HL-60 (cell line): ENCODE measurements around the gene SPINK6.

Source experiments
- GABPA ChIP-seq: IDR thresholded peaks from 2 replicates; pipeline ENCODE4 v1.6.1; 2012; ENCODE audit warnings: low read depth
- POLR2AphosphoS5 ChIP-seq: IDR thresholded peaks from 2 replicates; pipeline ENCODE4 v1.6.1; 2012; ENCODE audit warnings: low read depth
- SPI1 ChIP-seq: IDR thresholded peaks from 2 replicates; pipeline ENCODE4 v1.6.1; 2012; ENCODE audit warnings: low read depth, mild to moderate bottlenecking, borderline replicate concordance
- TF ChIP-seq, protein P1 (sequence below): IDR thresholded peaks from one replicate; pipeline ENCODE4 v1.5.1; 2011; ENCODE audit warnings: low read length, control low read depth, inconsistent platforms; ENCODE audit not compliant: insufficient read depth
- TF ChIP-seq, protein P2 (sequence below): IDR thresholded peaks from 2 replicates; pipeline ENCODE4 v1.6.1; 2012; ENCODE audit warnings: low read depth; ENCODE audit not compliant: insufficient replicate concordance

DNA sequence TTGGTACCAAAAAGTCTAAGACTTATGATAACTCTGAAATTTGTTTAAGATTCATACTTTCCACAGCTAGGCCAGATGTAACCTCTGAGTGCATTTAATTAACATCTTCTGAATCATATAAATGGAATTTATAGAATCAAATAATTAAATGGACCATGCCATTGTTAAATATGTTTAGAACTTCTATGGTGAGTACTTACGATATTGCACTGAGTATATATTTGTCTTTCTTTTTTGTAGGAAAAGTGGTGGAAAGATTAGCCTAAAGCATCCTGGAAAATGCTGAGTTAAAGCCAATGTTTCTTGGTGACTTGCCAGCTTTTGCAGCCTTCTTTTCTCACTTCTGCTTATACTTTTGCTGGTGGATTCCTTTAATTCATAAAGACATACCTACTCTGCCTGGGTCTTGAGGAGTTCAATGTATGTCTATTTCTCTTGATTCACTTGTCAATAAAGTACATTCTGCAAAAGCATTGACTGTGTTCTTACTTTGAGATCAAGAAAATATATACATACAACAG is 11.9 kb downstream of the SPINK6 start:
- TF ChIP-seq, protein P1, sequence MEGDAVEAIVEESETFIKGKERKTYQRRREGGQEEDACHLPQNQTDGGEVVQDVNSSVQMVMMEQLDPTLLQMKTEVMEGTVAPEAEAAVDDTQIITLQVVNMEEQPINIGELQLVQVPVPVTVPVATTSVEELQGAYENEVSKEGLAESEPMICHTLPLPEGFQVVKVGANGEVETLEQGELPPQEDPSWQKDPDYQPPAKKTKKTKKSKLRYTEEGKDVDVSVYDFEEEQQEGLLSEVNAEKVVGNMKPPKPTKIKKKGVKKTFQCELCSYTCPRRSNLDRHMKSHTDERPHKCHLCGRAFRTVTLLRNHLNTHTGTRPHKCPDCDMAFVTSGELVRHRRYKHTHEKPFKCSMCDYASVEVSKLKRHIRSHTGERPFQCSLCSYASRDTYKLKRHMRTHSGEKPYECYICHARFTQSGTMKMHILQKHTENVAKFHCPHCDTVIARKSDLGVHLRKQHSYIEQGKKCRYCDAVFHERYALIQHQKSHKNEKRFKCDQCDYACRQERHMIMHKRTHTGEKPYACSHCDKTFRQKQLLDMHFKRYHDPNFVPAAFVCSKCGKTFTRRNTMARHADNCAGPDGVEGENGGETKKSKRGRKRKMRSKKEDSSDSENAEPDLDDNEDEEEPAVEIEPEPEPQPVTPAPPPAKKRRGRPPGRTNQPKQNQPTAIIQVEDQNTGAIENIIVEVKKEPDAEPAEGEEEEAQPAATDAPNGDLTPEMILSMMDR: no peak
- no peak for TF ChIP-seq GABPA
- TF ChIP-seq POLR2AphosphoS5: no peak
- TF ChIP-seq, protein P2, sequence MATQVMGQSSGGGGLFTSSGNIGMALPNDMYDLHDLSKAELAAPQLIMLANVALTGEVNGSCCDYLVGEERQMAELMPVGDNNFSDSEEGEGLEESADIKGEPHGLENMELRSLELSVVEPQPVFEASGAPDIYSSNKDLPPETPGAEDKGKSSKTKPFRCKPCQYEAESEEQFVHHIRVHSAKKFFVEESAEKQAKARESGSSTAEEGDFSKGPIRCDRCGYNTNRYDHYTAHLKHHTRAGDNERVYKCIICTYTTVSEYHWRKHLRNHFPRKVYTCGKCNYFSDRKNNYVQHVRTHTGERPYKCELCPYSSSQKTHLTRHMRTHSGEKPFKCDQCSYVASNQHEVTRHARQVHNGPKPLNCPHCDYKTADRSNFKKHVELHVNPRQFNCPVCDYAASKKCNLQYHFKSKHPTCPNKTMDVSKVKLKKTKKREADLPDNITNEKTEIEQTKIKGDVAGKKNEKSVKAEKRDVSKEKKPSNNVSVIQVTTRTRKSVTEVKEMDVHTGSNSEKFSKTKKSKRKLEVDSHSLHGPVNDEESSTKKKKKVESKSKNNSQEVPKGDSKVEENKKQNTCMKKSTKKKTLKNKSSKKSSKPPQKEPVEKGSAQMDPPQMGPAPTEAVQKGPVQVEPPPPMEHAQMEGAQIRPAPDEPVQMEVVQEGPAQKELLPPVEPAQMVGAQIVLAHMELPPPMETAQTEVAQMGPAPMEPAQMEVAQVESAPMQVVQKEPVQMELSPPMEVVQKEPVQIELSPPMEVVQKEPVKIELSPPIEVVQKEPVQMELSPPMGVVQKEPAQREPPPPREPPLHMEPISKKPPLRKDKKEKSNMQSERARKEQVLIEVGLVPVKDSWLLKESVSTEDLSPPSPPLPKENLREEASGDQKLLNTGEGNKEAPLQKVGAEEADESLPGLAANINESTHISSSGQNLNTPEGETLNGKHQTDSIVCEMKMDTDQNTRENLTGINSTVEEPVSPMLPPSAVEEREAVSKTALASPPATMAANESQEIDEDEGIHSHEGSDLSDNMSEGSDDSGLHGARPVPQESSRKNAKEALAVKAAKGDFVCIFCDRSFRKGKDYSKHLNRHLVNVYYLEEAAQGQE: no peak
- TF ChIP-seq SPI1: no peak
